ENCODE data around the gene ASMTL.

Gene ASMTL

GRCh38 chrX:1440506-1440905 is 12.2 kb downstream of the ASMTL start:
- Histone ChIP-seq H3K4me2 (ENCODE audit: low read length) (no peak overlapping the region), H2BK120ac (ENCODE audit: low read depth, low read length) (no peak overlapping the region), H2BK15ac (replicated peaks; ENCODE audit: low read depth) (no peak overlapping the region), H3K36me3 (ENCODE audit: control insufficient read depth, insufficient read depth, low read length) (peaks cover 4% of the 10 kb centered on the region), H3K18ac (ENCODE audit: low read length) (no peak overlapping the region), H3K4ac (ENCODE audit: low read depth, low read length) (no peak overlapping the region), H4K5ac (ENCODE audit: low read length) (no peak overlapping the region), H2AK5ac (ENCODE audit: low read length) (no peak overlapping the region), H3K9ac (ENCODE audit: low read length) (no peak overlapping the region), H3K56ac (ENCODE audit: low read length) (no peak overlapping the region), H3K27ac (ENCODE audit: low read depth, low read length) (no peak overlapping the region), H3K4me3 (ENCODE audit: low read length) (no peak overlapping the region), H3K27me3 (ENCODE audit: insufficient read depth, low read length, poor library complexity) (no peaks in the 10 kb centered on the region), H4K8ac (ENCODE audit: low read depth, low read length) (no peak overlapping the region), H3K79me2 (ENCODE audit: control insufficient read depth, insufficient read depth, low read length) (peaks cover 4% of the 10 kb centered on the region), H3K79me1 (ENCODE audit: low read length) (peaks cover 5% of the 10 kb centered on the region), H3K23ac (ENCODE audit: low read length) (no peak overlapping the region), H3K4me1 (ENCODE audit: control insufficient read depth, low read depth, low read length) (no peaks in the 10 kb centered on the region), H2BK5ac (ENCODE audit: low read length) (no peak overlapping the region)
- DNase-seq = no peak
- no CpG with 5 or more reads among the region's 6 CpGs for WGBS (ENCODE audit: extremely low coverage, insufficient coverage, low lambda C conversion rate)

DNA sequence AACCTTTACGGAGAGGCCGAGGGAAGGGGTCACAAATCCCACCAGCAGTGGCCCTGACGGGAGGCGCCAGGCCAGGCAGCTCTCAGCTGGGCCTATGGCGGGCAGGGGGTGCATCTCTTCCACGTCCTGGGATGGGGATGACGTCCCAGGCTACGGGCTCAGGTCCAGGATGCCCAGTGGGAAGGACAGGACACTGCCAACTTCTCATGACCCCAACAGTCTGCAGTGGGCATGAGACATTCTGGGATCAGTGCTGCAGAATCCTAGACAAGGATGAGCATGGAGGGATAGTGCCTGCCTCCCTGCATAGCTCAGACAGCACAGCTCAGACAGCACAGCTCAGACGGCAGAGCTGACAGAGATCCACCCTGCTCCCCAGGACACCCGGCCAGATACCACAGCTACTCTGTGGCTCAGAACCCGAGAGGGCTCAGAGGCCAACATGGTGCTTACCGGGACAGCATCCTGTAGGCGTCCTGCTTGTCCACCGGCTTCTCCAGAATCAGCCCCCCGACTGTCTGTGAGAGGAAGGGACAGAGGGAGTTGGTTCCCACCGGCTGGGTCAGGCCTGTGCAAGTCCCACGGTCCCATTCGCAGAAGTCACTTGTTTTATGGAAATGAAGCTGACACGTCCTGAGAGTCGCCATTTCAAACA is 17.3 kb downstream of the ASMTL start:
- no peak overlapping the region for H3K27ac ChIP-seq (ENCODE audit: low read depth, low read length)
- no peaks in the 10 kb centered on the region for H3K4me1 ChIP-seq (ENCODE audit: control insufficient read depth, low read depth, low read length)
- no peak overlapping the region for H2BK5ac ChIP-seq (ENCODE audit: low read length)
- H3K56ac ChIP-seq (ENCODE audit: low read length) = no peak overlapping the region
- no peak overlapping the region for H3K18ac ChIP-seq (ENCODE audit: low read length)
- no peak overlapping the region for H3K4ac ChIP-seq (ENCODE audit: low read depth, low read length)
- no peaks in the 10 kb centered on the region for H3K79me1 ChIP-seq (ENCODE audit: low read length)
- H2AK5ac ChIP-seq (ENCODE audit: low read length) = no peak overlapping the region
- no peak overlapping the region for H2BK15ac ChIP-seq (replicated peaks; ENCODE audit: low read depth)
- no peak for DNase-seq
- H3K9ac ChIP-seq (ENCODE audit: low read length) = no peak overlapping the region
- H3K79me2 ChIP-seq (ENCODE audit: control insufficient read depth, insufficient read depth, low read length) = no peaks in the 10 kb centered on the region
- no peak overlapping the region for H3K23ac ChIP-seq (ENCODE audit: low read length)
- H2BK120ac ChIP-seq (ENCODE audit: low read depth, low read length) = no peak overlapping the region
- no peak overlapping the region for H4K5ac ChIP-seq (ENCODE audit: low read length)
- H3K4me2 ChIP-seq (ENCODE audit: low read length) = no peak overlapping the region
- no CpG with 5 or more reads among the region's 20 CpGs for WGBS (ENCODE audit: extremely low coverage, insufficient coverage, low lambda C conversion rate)
- H4K8ac ChIP-seq (ENCODE audit: low read depth, low read length) = no peak overlapping the region
- no peaks in the 10 kb centered on the region for H3K27me3 ChIP-seq (ENCODE audit: insufficient read depth, low read length, poor library complexity)
- H3K4me3 ChIP-seq (ENCODE audit: low read length) = no peak overlapping the region
- H3K36me3 ChIP-seq (ENCODE audit: control insufficient read depth, insufficient read depth, low read length) = peaks cover 4% of the 10 kb centered on the region

DNA sequence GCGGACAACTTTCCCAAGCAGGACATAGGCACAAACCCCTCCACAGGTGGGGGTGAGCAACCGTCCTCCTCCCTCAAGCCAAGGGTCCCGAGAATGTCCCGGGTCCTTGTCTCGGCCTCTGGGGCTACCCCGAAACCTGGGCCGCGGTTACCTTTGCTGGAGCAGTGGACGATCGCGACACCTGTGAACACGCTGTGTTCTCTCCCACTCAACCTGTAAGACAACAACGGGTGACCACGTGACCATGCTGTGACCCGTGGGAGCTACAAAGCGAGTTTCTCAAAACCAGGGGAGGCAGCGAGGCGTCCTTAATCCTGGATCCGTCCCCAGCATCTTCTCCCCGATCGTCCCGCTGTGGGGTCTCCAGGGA is 17.9 kb downstream of the ASMTL start:
- no peak overlapping the region for H3K4me2 ChIP-seq (ENCODE audit: low read length)
- no peak overlapping the region for H3K4ac ChIP-seq (ENCODE audit: low read depth, low read length)
- no peaks in the 10 kb centered on the region for H3K79me2 ChIP-seq (ENCODE audit: control insufficient read depth, insufficient read depth, low read length)
- H3K27ac ChIP-seq (ENCODE audit: low read depth, low read length) = no peak overlapping the region
- no peak overlapping the region for H4K5ac ChIP-seq (ENCODE audit: low read length)
- H3K9ac ChIP-seq (ENCODE audit: low read length) = no peak overlapping the region
- H2BK5ac ChIP-seq (ENCODE audit: low read length) = no peak overlapping the region
- WGBS (ENCODE audit: extremely low coverage, insufficient coverage, low lambda C conversion rate) = no CpG with 5 or more reads among the region's 22 CpGs
- no peak overlapping the region for H3K56ac ChIP-seq (ENCODE audit: low read length)
- H3K4me1 ChIP-seq (ENCODE audit: control insufficient read depth, low read depth, low read length) = no peaks in the 10 kb centered on the region
- no peak overlapping the region for H4K8ac ChIP-seq (ENCODE audit: low read depth, low read length)
- no peaks in the 10 kb centered on the region for H3K79me1 ChIP-seq (ENCODE audit: low read length)
- H3K36me3 ChIP-seq (ENCODE audit: control insufficient read depth, insufficient read depth, low read length) = peaks cover 4% of the 10 kb centered on the region
- no peak for DNase-seq
- no peak overlapping the region for H3K23ac ChIP-seq (ENCODE audit: low read length)
- H2BK15ac ChIP-seq (replicated peaks; ENCODE audit: low read depth) = no peak overlapping the region
- H2AK5ac ChIP-seq (ENCODE audit: low read length) = no peak overlapping the region
- H3K4me3 ChIP-seq (ENCODE audit: low read length) = no peak overlapping the region
- H3K27me3 ChIP-seq (ENCODE audit: insufficient read depth, low read length, poor library complexity) = no peaks in the 10 kb centered on the region
- H3K18ac ChIP-seq (ENCODE audit: low read length) = no peak overlapping the region
- H2BK120ac ChIP-seq (ENCODE audit: low read depth, low read length) = no peak overlapping the region

DNA sequence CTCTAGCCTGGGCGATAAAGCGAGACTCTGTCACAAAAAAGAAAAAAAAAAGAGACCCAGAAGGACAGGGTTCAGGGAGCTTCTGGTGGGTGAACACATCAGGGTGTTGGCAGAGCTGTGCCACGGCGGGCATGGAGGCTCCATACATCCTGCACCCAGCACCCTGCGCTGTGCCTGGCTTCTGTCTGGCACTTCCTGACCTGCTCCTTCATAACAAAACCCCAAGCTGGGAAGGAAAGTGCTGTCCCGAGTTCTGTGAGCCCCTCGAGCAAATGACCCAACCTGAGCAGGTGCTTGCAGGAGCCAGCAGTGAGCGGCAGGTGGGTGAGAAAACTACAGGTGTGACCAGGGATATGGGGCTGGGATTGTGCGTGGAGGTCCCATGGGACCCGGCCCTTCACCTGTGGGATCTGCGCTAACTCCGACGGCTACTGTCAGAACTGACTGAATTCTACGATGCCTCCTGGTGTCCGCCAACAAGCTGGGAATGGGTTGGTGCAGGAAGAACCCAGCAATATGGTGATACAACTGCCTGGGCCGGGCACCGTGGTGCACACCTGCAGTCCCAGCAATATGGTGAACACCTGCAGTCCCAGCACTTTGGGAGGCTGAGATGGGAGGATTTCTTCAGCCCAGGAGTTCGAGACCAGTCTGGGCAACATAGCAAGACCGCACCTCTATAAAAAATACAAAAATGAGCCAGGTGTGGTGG is 18.9 kb downstream of the ASMTL start:
- Histone ChIP-seq H3K4me2 (ENCODE audit: low read length) (no peak overlapping the region), H3K4me3 (ENCODE audit: low read length) (no peak overlapping the region), H3K18ac (ENCODE audit: low read length) (no peak overlapping the region), H2AK5ac (ENCODE audit: low read length) (no peak overlapping the region), H3K9ac (ENCODE audit: low read length) (no peak overlapping the region), H3K79me2 (ENCODE audit: control insufficient read depth, insufficient read depth, low read length) (no peaks in the 10 kb centered on the region), H3K27me3 (ENCODE audit: insufficient read depth, low read length, poor library complexity) (no peaks in the 10 kb centered on the region), H3K79me1 (ENCODE audit: low read length) (no peaks in the 10 kb centered on the region), H3K27ac (ENCODE audit: low read depth, low read length) (no peak overlapping the region), H4K5ac (ENCODE audit: low read length) (no peak overlapping the region), H4K8ac (ENCODE audit: low read depth, low read length) (no peak overlapping the region), H2BK15ac (replicated peaks; ENCODE audit: low read depth) (no peak overlapping the region), H3K4ac (ENCODE audit: low read depth, low read length) (no peak overlapping the region), H2BK5ac (ENCODE audit: low read length) (no peak overlapping the region), H3K56ac (ENCODE audit: low read length) (no peak overlapping the region), H2BK120ac (ENCODE audit: low read depth, low read length) (no peak overlapping the region), H3K36me3 (ENCODE audit: control insufficient read depth, insufficient read depth, low read length) (peaks cover 4% of the 10 kb centered on the region), H3K4me1 (ENCODE audit: control insufficient read depth, low read depth, low read length) (no peaks in the 10 kb centered on the region), H3K23ac (ENCODE audit: low read length) (no peak overlapping the region)
- no peak for DNase-seq
- WGBS (ENCODE audit: extremely low coverage, insufficient coverage, low lambda C conversion rate) = no CpG with 5 or more reads among the region's 19 CpGs

DNA sequence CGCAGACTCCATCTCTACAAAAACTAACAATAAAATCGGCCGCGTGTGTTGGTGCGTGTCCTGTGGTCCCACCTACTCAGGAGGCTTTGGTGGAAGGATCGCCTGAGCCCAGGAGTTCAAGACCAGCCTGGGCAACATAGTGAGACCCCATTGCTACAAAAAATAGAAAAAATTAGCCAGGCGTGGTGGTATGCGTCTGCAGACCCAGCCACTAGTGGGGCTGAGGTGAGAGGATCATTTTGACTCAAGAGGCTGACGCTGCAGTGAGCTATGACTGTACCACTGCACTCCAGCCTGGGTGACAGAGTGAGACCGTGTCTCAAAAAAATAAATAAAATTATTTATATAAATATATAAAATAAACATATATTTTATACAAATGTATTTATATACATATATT is 22.3 kb downstream of the ASMTL start:
- Histone ChIP-seq H3K4ac (ENCODE audit: low read depth, low read length) (no peak overlapping the region), H3K23ac (ENCODE audit: low read length) (no peak overlapping the region), H3K18ac (ENCODE audit: low read length) (no peak overlapping the region), H3K36me3 (ENCODE audit: control insufficient read depth, insufficient read depth, low read length) (peaks cover 2% of the 10 kb centered on the region), H3K4me1 (ENCODE audit: control insufficient read depth, low read depth, low read length) (no peaks in the 10 kb centered on the region), H2BK5ac (ENCODE audit: low read length) (no peak overlapping the region), H3K79me2 (ENCODE audit: control insufficient read depth, insufficient read depth, low read length) (no peaks in the 10 kb centered on the region), H2BK120ac (ENCODE audit: low read depth, low read length) (no peak overlapping the region), H4K8ac (ENCODE audit: low read depth, low read length) (no peak overlapping the region), H3K79me1 (ENCODE audit: low read length) (no peaks in the 10 kb centered on the region), H3K9ac (ENCODE audit: low read length) (no peak overlapping the region), H3K56ac (ENCODE audit: low read length) (no peak overlapping the region), H3K27me3 (ENCODE audit: insufficient read depth, low read length, poor library complexity) (no peaks in the 10 kb centered on the region), H4K5ac (ENCODE audit: low read length) (no peak overlapping the region), H2BK15ac (replicated peaks; ENCODE audit: low read depth) (no peak overlapping the region), H3K4me2 (ENCODE audit: low read length) (no peak overlapping the region), H2AK5ac (ENCODE audit: low read length) (no peak overlapping the region), H3K4me3 (ENCODE audit: low read length) (no peak overlapping the region), H3K27ac (ENCODE audit: low read depth, low read length) (no peak overlapping the region)
- no peak for DNase-seq
- WGBS (ENCODE audit: extremely low coverage, insufficient coverage, low lambda C conversion rate) = no CpG with 5 or more reads among the region's 10 CpGs

- Histone ChIP-seq H3K79me2 (ENCODE audit: control insufficient read depth, insufficient read depth, low read length) (no peaks in the 10 kb centered on the region), H3K4me3 (ENCODE audit: low read length) (no peak overlapping the region), H3K27me3 (ENCODE audit: insufficient read depth, low read length, poor library complexity) (no peaks in the 10 kb centered on the region), H2BK120ac (ENCODE audit: low read depth, low read length) (no peak overlapping the region), H3K79me1 (ENCODE audit: low read length) (no peaks in the 10 kb centered on the region), H4K8ac (ENCODE audit: low read depth, low read length) (no peak overlapping the region), H3K4ac (ENCODE audit: low read depth, low read length) (no peak overlapping the region), H3K4me1 (ENCODE audit: control insufficient read depth, low read depth, low read length) (no peaks in the 10 kb centered on the region), H4K5ac (ENCODE audit: low read length) (no peak overlapping the region), H2AK5ac (ENCODE audit: low read length) (no peak overlapping the region), H2BK15ac (replicated peaks; ENCODE audit: low read depth) (no peak overlapping the region), H2BK5ac (ENCODE audit: low read length) (no peak overlapping the region), H3K56ac (ENCODE audit: low read length) (no peak overlapping the region), H3K23ac (ENCODE audit: low read length) (no peak overlapping the region), H3K18ac (ENCODE audit: low read length) (no peak overlapping the region), H3K9ac (ENCODE audit: low read length) (no peak overlapping the region), H3K4me2 (ENCODE audit: low read length) (no peak overlapping the region), H3K36me3 (ENCODE audit: control insufficient read depth, insufficient read depth, low read length) (peaks cover 2% of the 10 kb centered on the region), H3K27ac (ENCODE audit: low read depth, low read length) (no peak overlapping the region)
- DNase-seq = no peak
- WGBS (ENCODE audit: extremely low coverage, insufficient coverage, low lambda C conversion rate) = no CpG with 5 or more reads among the region's 32 CpGs
These were observed 25.0 kb downstream of the ASMTL start for GRCh38 chrX:1427756-1428155.

All from mesendoderm (in vitro differentiated cells).